C4-2B (cell line): ENCODE results near the gene KIF6.
"Not testable (repeated sequence)": the region's sequence is repeated elsewhere in the genome, so short reads cannot be mapped to it uniquely, and the experiment has no call there.

Experiments used
- H3K27ac ChIP-seq: fragments of 450-650 bp; 2 replicates; pipeline ENCODE4 v1.5.1; 2017
- CTCF ChIP-seq: fragments of 450-650 bp; conservative IDR thresholded peaks from 2 replicates; pipeline ENCODE4 v1.5.1; 2017; ENCODE audit warnings: mild to moderate bottlenecking
- ZFX ChIP-seq: fragments of 450-650 bp; IDR thresholded peaks from 2 replicates; pipeline ENCODE4 v1.6.1; 2017

The KIF6 gene

GRCh38 chr6:39494998-39495397 is 230.2 kb downstream of the KIF6 start:
- no peak for TF ChIP-seq CTCF
- no peak overlapping the region for H3K27ac ChIP-seq

GRCh38 chr6:39493777-39494176 is 231.4 kb downstream of the KIF6 start:
- TF ChIP-seq ZFX, result no peak
- TF ChIP-seq CTCF, result no peak

GRCh38 chr6:39493174-39493573 is 232.0 kb downstream of the KIF6 start:
- H3K27ac ChIP-seq, result no peak overlapping the region
- TF ChIP-seq CTCF, result no peak

More at GRCh38 chr6:39493777-39494176, 231.4 kb downstream of the KIF6 start:
- H3K27ac ChIP-seq, result no peak overlapping the region

GRCh38 chr6:39490108-39490507 is 235.1 kb downstream of the KIF6 start:
- no peak overlapping the region for H3K27ac ChIP-seq
- TF ChIP-seq ZFX, result no peak
- TF ChIP-seq CTCF, result no peak

GRCh38 chr6:39488255-39488879 is 236.8 kb downstream of the KIF6 start:
- TF ChIP-seq ZFX (no peak), CTCF (no peak)
- no peak overlapping the region for H3K27ac ChIP-seq

GRCh38 chr6:39484276-39484675 is 240.9 kb downstream of the KIF6 start:
- H3K27ac ChIP-seq, result no peak overlapping the region
- TF ChIP-seq ZFX (no peak), CTCF (no peak)

GRCh38 chr6:39479819-39480218 is 245.4 kb downstream of the KIF6 start:
- H3K27ac ChIP-seq, result not testable (repeated sequence)

GRCh38 chr6:39476670-39477069 is 248.5 kb downstream of the KIF6 start:
- TF ChIP-seq CTCF (no peak), ZFX (no peak)

More at GRCh38 chr6:39476670-39477069, 248.5 kb downstream of the KIF6 start:
- H3K27ac ChIP-seq, result no peak overlapping the region
